ENCODE results near the gene NOX1. TPM values are rescaled to one million over a fixed set of nuclear protein-coding genes. Genes with fewer than 3 reads are reported as not detected.
A peak's percentile ranks its signal among the peaks of the same experiment; 100 is the strongest.

NOX1 gene
- total and polyA plus RNA-seq, 2 of the 13 experiments (the other 11 are each of a cell fraction or from before 2014, with no cell fraction given): 0.07 TPM; not detected in 1

DNA sequence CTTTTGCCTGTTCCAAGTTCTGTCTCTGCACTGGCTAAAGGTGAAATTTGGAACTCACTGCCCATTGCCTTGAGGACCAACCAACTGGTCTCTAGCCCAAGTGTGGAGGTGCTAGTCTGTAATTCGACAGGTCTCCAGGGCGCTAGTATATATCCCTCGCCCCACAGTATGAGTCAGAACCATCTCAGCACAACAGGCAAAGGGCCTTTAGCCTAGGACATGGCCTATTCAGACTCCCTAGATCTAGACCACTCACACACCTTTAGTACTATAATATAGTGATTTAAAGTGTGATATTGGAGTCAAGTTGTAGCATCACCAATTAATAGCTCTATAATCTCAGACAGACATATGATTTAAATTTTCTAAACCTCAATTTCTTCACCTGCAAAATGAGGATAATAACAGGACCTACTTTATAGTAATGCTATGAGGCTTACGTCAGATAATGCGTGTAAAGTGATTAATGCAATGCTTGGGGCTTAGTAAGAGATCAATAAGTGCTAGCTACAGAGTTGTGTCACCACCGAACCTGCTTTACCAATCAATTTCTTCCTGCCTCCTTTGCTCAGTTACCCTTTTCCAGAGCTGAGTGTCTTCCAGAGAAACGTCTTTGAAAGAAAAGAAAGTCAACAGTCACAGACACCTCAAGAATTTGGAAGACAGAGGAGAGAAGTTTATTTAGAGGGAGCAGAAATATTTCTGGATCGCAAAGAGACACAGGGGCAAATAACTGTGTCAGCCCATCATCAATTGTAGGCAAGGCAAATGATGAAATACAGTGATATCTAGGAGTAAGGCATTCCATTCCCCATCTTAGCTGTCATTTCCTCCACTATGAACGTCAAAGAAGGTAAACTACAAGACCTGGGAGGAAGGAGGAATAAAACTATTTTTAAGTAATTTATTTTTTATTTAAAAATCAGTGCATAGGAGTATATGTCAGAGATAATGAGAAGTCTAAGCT lies 2.3 kb downstream of the NOX1 start (continued):
- no peak for TF ChIP-seq NKX3-1 (CRISPR knock-in tag; IDR thresholded peaks at IDR 0.05)
- TF ChIP-seq ZKSCAN5 (CRISPR knock-in tag; IDR thresholded peaks at IDR 0.05): no peak
- TF ChIP-seq TP53 (CRISPR knock-in tag; conservative IDR thresholded peaks at IDR 0.05): no peak
- TF ChIP-seq, protein P1, sequence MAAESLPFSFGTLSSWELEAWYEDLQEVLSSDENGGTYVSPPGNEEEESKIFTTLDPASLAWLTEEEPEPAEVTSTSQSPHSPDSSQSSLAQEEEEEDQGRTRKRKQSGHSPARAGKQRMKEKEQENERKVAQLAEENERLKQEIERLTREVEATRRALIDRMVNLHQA (CRISPR knock-in tag; IDR thresholded peaks at IDR 0.05): no peak
- TF ChIP-seq ZNF556 (CRISPR knock-in tag; IDR thresholded peaks at IDR 0.05; ENCODE audit: borderline replicate concordance): no peak

DNA sequence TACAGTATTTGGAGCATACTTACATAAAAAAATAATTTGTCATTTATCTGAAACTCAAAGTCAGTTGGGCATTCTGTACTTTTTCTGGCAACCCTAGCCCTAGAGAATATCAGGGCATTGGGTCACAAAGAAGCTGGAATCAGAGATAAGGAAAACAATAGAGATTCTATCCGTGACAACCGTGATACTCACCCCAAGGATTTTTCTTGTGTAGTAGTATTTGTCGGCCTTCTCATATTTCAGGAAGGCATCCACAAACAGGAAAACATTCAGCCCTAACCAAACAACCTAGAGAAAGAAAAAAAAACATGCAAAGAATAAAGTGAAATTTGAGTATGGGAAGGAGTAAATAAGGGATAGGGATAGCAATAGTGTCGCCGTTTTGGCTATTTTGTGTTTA lies 3.6 kb downstream of the NOX1 start:
- Histone ChIP-seq H4K20me1 (ENCODE audit: insufficient read depth, low read length) (no peaks in the 10 kb centered on the region), H3K36me3 (replicated peaks in 1 of 2; ENCODE audit: control insufficient read depth in 1 of 2, insufficient read depth in 2 of 2, low read length in 2 of 2) (no peaks in the 10 kb centered on the region), H3K79me2 (ENCODE audit: insufficient read depth, low read length) (no peaks in the 10 kb centered on the region), H3K9ac (ENCODE audit: insufficient read depth, low read depth, low read length) (no peak overlapping the region), H3K4me3 (replicated peaks in 1 of 3; ENCODE audit: insufficient read depth in 1 of 3, low read depth in 2 of 3, low read length in 3 of 3) (no peak overlapping the region), H2AFZ (ENCODE audit: low read length) (no peak overlapping the region), H3K4me2 (ENCODE audit: low read depth, low read length) (no peak overlapping the region), H3K4me1 (ENCODE audit: insufficient read depth, low read length) (0 out of 2 replicates have a peak, but pooled peaks cover 9% of the 10 kb centered on the region), H3K9me3 (ENCODE audit: low read length) (no peaks in the 10 kb centered on the region), H3K27ac (ENCODE audit: extremely low read length, insufficient read depth, low read length) (no peak overlapping the region), H3K27me3 (ENCODE audit: control insufficient read depth in 1 of 2, insufficient read depth in 2 of 2, low read length in 2 of 2) (no peaks in the 10 kb centered on the region)
- no peak for TF ChIP-seq NR2F1 (CRISPR knock-in tag; IDR thresholded peaks at IDR 0.05)
- TF ChIP-seq SOX5 (CRISPR knock-in tag; IDR thresholded peaks at IDR 0.05; ENCODE audit: borderline replicate concordance): peak; percentile 35; the same call in 1 of the 2 replicates
- TF ChIP-seq, protein P2, sequence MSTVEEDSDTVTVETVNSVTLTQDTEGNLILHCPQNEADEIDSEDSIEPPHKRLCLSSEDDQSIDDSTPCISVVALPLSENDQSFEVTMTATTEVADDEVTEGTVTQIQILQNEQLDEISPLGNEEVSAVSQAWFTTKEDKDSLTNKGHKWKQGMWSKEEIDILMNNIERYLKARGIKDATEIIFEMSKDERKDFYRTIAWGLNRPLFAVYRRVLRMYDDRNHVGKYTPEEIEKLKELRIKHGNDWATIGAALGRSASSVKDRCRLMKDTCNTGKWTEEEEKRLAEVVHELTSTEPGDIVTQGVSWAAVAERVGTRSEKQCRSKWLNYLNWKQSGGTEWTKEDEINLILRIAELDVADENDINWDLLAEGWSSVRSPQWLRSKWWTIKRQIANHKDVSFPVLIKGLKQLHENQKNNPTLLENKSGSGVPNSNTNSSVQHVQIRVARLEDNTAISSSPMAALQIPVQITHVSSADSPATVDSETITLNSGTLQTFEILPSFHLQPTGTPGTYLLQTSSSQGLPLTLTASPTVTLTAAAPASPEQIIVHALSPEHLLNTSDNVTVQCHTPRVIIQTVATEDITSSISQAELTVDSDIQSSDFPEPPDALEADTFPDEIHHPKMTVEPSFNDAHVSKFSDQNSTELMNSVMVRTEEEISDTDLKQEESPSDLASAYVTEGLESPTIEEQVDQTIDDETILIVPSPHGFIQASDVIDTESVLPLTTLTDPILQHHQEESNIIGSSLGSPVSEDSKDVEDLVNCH (CRISPR knock-in tag; IDR thresholded peaks at IDR 0.05): no peak
- no peak for TF ChIP-seq ARHGAP35 (CRISPR knock-in tag; IDR thresholded peaks at IDR 0.05; ENCODE audit: borderline replicate concordance)
- FAIRE-seq (no peak), ATAC-seq (no peak), DNase-seq (ENCODE audit: low spot score) (no peak)
- ChIA-PET CTCF (ENCODE audit: low intra/inter-chr PET ratio, low total read pairs) (no interaction called here), POLR2A (no interaction called here)
- in situ Hi-C loops (cut with HindIII; ENCODE audit: extremely low pct_ligation_motif_present, low pct_unique_long_range_greater_than_20kb) (no loop called here), intact Hi-C loops (cut with micrococcal nuclease; ENCODE audit: unreplicated experiment) (no loop called here)
- BruUV-seq (replicated peaks): no TSS peak
- WGBS (ENCODE audit: low lambda C conversion rate): 26% methylated on average over 5 of the region's 5 CpGs
